Skin epidermis (tissue), 12 donors: ENCODE results near the gene CA5A.

ENCODE experiments used
- H3K27ac ChIP-seq, 21 experiments: fragments of 200-600 bp; sonication (generic) in 11 of 21; one replicate each; pipeline ENCODE4 v1.5.0; 2020; ENCODE audit warnings: mild to moderate bottlenecking in 3 of 21, inconsistent platforms in 2 of 21, moderate library complexity in 2 of 21
- H3K4me3 ChIP-seq, 7 experiments: fragments of 200-600 bp; sonication (generic) in 2 of 7; one replicate each; pipeline ENCODE4 v1.5.0; 2020; ENCODE audit warnings: inconsistent platforms in 2 of 7, mild to moderate bottlenecking in 2 of 7, moderate library complexity in 1 of 7

CA5A gene

GRCh38 chr16:87965417-87965816, 29.1 kb upstream of the CA5A start:
- H3K27ac ChIP-seq: peak overlapping the region in 19 of 21 experiments; percentile 9 to 90 (median 81)
- H3K4me3 ChIP-seq: no peak overlapping the region

- Histone ChIP-seq H3K27ac (peak overlapping the region in 19 of 21 experiments; percentile 19 to 90 (median 81)), H3K4me3 (no peak overlapping the region)
Observed at GRCh38 chr16:87964049-87964659, 27.8 kb upstream of the CA5A start.

GRCh38 chr16:87963400-87963799, 27.1 kb upstream of the CA5A start:
- peak overlapping the region in 20 of 21 experiments; percentile 20 to 90 (median 80) for H3K27ac ChIP-seq
- no peak overlapping the region for H3K4me3 ChIP-seq

GRCh38 chr16:87961623-87962022, 25.3 kb upstream of the CA5A start:
- Histone ChIP-seq H3K27ac (no peak overlapping the region), H3K4me3 (no peak overlapping the region)

- H3K4me3 ChIP-seq: no peak overlapping the region
- peak overlapping the region in 2 of 21 experiments; percentile 60 to 64 for H3K27ac ChIP-seq
Observed at GRCh38 chr16:87960852-87961251, 24.5 kb upstream of the CA5A start.

- peak overlapping the region in 10 of 21 experiments; percentile 18 to 64 (median 47) for H3K27ac ChIP-seq
- no peak overlapping the region for H3K4me3 ChIP-seq
Observed at GRCh38 chr16:87960296-87960695, 24.0 kb upstream of the CA5A start.

- peak overlapping the region in 18 of 21 experiments; percentile 18 to 64 (median 38) for H3K27ac ChIP-seq
- peak overlapping the region in 2 of 7 experiments; percentile 5 for H3K4me3 ChIP-seq
Observed at GRCh38 chr16:87959391-87959990, 23.2 kb upstream of the CA5A start.

- H3K4me3 ChIP-seq: no peak overlapping the region
- no peak overlapping the region for H3K27ac ChIP-seq
Observed at GRCh38 chr16:87958632-87959031, 22.3 kb upstream of the CA5A start.

- H3K4me3 ChIP-seq: peak overlapping the region in 3 of 7 experiments; percentile 4 to 8 (median 5)
- H3K27ac ChIP-seq: peak overlapping the region in 14 of 21 experiments; percentile 44 to 100 (median 76)
Observed at GRCh38 chr16:87957296-87958094, 21.2 kb upstream of the CA5A start.

- Histone ChIP-seq H3K27ac (peak overlapping the region in 19 of 21 experiments; percentile 20 to 100 (median 72)), H3K4me3 (peak overlapping the region in 5 of 7 experiments; percentile 0 to 8 (median 5))
Observed at GRCh38 chr16:87956365-87957231, 20.3 kb upstream of the CA5A start.

- Histone ChIP-seq H3K27ac (peak overlapping the region in 19 of 21 experiments; percentile 15 to 100 (median 68)), H3K4me3 (peak overlapping the region in 1 of 7 experiments; percentile 8)
Observed at GRCh38 chr16:87956098-87956364, 19.7 kb upstream of the CA5A start.

GRCh38 chr16:87955302-87956097, 19.2 kb upstream of the CA5A start:
- Histone ChIP-seq H3K4me3 (no peak overlapping the region), H3K27ac (peak overlapping the region in 19 of 21 experiments; percentile 23 to 100 (median 81))

- no peak overlapping the region for H3K4me3 ChIP-seq
- peak overlapping the region in 20 of 21 experiments; percentile 23 to 100 (median 78) for H3K27ac ChIP-seq
Observed at GRCh38 chr16:87954826-87955225, 18.5 kb upstream of the CA5A start.

GRCh38 chr16:87954361-87954760, 18.0 kb upstream of the CA5A start:
- peak overlapping the region in 20 of 21 experiments; percentile 23 to 100 (median 78) for H3K27ac ChIP-seq
- no peak overlapping the region for H3K4me3 ChIP-seq

- Histone ChIP-seq H3K27ac (peak overlapping the region in 20 of 21 experiments; percentile 38 to 100 (median 78)), H3K4me3 (no peak overlapping the region)
Observed at GRCh38 chr16:87953308-87954215, 17.2 kb upstream of the CA5A start.

GRCh38 chr16:87952751-87953150, 16.4 kb upstream of the CA5A start:
- H3K27ac ChIP-seq: peak overlapping the region in 17 of 21 experiments; percentile 54 to 100 (median 99)
- peak overlapping the region in 2 of 7 experiments; percentile 55 to 98 for H3K4me3 ChIP-seq
